Esophagus squamous epithelium (tissue), 4 donors: Measurements from ENCODE around the gene TNFRSF4.

ENCODE experiments used
- CTCF ChIP-seq, 6 experiments: fragments of 450-650 bp in 4 of 6; fragments of 200-600 bp in 2 of 6; sonication (generic) in 2 of 6; IDR thresholded peaks; one replicate each; pipeline ENCODE4 v1.5.1; 2016 to 2019; ENCODE audit warnings: antibody characterized with exemption in 6 of 6, mild to moderate bottlenecking in 4 of 6, moderate library complexity in 4 of 6
- POLR2A ChIP-seq, 4 donors: fragments of 450-650 bp; IDR thresholded peaks; one replicate each; pipeline ENCODE4 v1.6.1; 2017; ENCODE audit warnings: antibody characterized with exemption in 4 of 4, mild to moderate bottlenecking in 4 of 4, moderate library complexity in 3 of 4

DNA sequence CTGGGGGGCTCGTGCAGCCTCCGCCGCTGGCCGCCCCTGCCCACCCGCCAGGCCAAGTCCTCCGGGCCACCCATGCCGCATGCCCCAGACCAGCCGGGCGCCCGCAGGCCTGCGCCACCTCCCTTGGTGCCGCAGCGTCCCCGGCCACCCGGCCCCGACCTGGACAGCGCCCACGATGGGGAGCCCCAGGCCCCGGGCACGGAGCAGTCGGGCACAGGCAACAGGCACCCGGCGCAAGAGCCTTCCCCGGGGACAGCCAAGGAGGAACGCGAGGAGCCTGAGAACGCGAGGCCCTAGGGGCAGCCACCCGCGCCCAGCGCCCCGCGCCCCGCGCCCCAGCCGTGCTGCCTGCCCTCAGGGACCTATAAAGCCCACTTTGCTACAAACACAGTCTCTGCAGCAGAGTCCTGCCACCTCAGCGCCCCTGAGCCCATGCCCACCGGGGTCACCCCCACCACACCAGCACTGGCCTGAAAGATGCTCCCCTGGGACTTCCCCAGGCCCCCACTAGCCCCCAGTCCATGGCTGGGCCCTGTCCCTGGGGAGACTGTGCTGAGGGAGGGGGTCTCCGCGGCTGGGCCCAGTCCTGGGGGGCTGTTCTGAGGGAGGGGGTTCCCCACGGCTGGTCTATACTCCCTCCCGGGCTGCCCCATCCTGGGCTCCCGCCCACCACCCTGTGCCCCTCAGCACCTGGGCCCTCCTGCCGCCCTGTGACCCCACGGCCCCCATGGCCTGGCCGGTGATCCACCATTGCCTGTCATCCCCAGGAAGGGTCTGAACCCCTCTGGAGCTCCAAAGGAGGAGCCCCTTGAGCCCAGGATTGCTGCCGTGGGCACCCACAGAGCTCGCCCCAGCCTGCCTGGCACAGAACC lies 16.2 kb downstream of the TNFRSF4 start:
- TF ChIP-seq POLR2A (IDR thresholded peaks at IDR 0.05) (no peak), CTCF (IDR thresholded peaks at IDR 0.05) (no peak)
